H1 (cell line): ENCODE measurements around the gene HNRNPU. TPM values are rescaled to one million over a fixed set of nuclear protein-coding genes. Genes with fewer than 3 reads are reported as not detected.

Experiments
- BRCA1 ChIP-seq: IDR thresholded peaks from 2 replicates; pipeline ENCODE4 v1.6.1; 2012; ENCODE audit warnings: low read depth, low read length, improper control_type of control experiment
- CHD1 ChIP-seq: IDR thresholded peaks from 2 replicates; pipeline ENCODE4 v1.6.1; 2012; ENCODE audit warnings: low read depth, low read length, improper control_type of control experiment
- CHD7 ChIP-seq: fragments of 300-600 bp; sonication (generic); IDR thresholded peaks from 2 replicates; pipeline ENCODE4 v1.7.1; 2012; ENCODE audit warnings: low read length, moderate library complexity, mild to moderate bottlenecking, inconsistent platforms; ENCODE audit not compliant: insufficient replicate concordance
- CTCF ChIP-seq, 3 experiments: IDR thresholded peaks; 1 replicate in 2 of 3; 2 replicates in 1 of 3; pipeline versions ENCODE4 v1.5.1 to v1.6.1; 2011; ENCODE audit warnings: low read length in 3 of 3, mild to moderate bottlenecking in 3 of 3, inconsistent platforms in 2 of 3, low read depth in 1 of 3, moderate library complexity in 1 of 3; ENCODE audit not compliant: insufficient read depth in 1 of 3; ENCODE audit errors: control extremely low read depth in 1 of 3
- EP300 ChIP-seq, 2 experiments: IDR thresholded peaks; 1 replicate in 1 of 2; 2 replicates in 1 of 2; pipeline ENCODE4 v1.6.1; 2011 to 2012; ENCODE audit warnings: low read depth in 2 of 2, low read length in 2 of 2, mild to moderate bottlenecking in 2 of 2, borderline replicate concordance in 1 of 2, inconsistent platforms in 1 of 2, moderate library complexity in 1 of 2
- RFX5 ChIP-seq: IDR thresholded peaks from 2 replicates; pipeline ENCODE4 v1.6.1; 2011; ENCODE audit warnings: low read depth, low read length, improper control_type of control experiment, borderline replicate concordance
- SIN3A ChIP-seq, 2 experiments: IDR thresholded peaks in 1 of 2; conservative IDR thresholded peaks in 1 of 2; 2 replicates each; pipeline ENCODE4 v1.6.1; 2011 to 2012; ENCODE audit warnings: low read length in 2 of 2, improper control_type of control experiment in 1 of 2, low read depth in 1 of 2, mild to moderate bottlenecking in 1 of 2
- polyA plus RNA-seq, 7 experiments: library from polyadenylated mRNA; depleted of rRNA in 3 of 7; stranded (reverse) in 5 of 7; unstranded in 2 of 7; fragments of >200 nt in 5 of 7; fragments of 200-250 nt in 2 of 7; gene quantifications; 1 replicate in 5 of 7; 2 replicates in 1 of 7; 4 replicates in 1 of 7; pipeline versions ENCODE4 v1.2.1 to v1.2.3, GENCODE V29; 2011 to 2013; ENCODE audit warnings: missing spikeins in 2 of 7, mixed read lengths in 2 of 7
- total RNA-seq: library from RNA; stranded (reverse); fragmentation: NEBNext Ultra II Directional; extraction: Animal tissue kit (Norgen Biotek cat#: 25700); gene quantifications from 2 replicates; pipeline ENCODE4 v1.2.1, GENCODE V29; 2021
- TF ChIP-seq, protein P1 (sequence below): IDR thresholded peaks from 2 replicates; pipeline ENCODE4 v1.6.1; 2012; ENCODE audit warnings: inconsistent platforms

HNRNPU gene
- total and polyA plus RNA-seq, 2 of the 8 experiments (the other 6 are each of a cell fraction or from before 2014, with no cell fraction given): 95.6 to 606 TPM

DNA sequence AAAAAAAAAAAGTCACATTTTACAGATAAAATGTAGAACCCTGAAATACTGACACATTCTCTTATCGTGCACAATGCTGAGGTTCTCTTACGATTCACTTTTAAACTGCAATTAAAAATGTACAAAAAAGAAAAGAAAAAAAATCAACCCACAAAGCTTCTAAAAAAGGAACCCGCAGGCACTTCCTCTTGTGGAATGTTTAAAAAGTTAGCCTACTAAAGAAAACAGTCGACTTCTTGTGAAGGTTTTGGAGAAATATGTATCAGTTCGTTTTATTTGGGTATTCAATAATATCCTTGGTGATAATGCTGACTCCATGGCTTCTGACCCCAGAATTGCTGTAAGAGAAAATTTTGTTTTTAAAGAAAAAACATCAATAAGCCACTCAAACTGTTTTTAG lies 10.2 kb downstream of the HNRNPU start (continued):
- no peak for TF ChIP-seq CHD7
- TF ChIP-seq CTCF (IDR thresholded peaks at IDR 0.05; ENCODE audit: control extremely low read depth in 1 of 3, insufficient read depth in 1 of 3, low read depth in 1 of 3, low read length in 3 of 3): no peak
- no peak for TF ChIP-seq EP300 (IDR thresholded peaks at IDR 0.05; ENCODE audit: borderline replicate concordance in 1 of 2, low read depth in 2 of 2, low read length in 2 of 2)
- TF ChIP-seq RFX5: no peak
- TF ChIP-seq, protein P1, sequence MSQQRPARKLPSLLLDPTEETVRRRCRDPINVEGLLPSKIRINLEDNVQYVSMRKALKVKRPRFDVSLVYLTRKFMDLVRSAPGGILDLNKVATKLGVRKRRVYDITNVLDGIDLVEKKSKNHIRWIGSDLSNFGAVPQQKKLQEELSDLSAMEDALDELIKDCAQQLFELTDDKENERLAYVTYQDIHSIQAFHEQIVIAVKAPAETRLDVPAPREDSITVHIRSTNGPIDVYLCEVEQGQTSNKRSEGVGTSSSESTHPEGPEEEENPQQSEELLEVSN: no peak
- TF ChIP-seq SIN3A (conservative IDR thresholded peaks at IDR 0.05 in 1 of 2, IDR thresholded peaks at IDR 0.05 in 1 of 2; ENCODE audit: low read depth in 1 of 2, low read length in 2 of 2): no peak
- no peak for TF ChIP-seq BRCA1
- no peak for TF ChIP-seq CHD1
